ENCODE data around the gene PODN. TPM values are rescaled to one million over a fixed set of nuclear protein-coding genes. Genes with fewer than 3 reads are reported as not detected.

The PODN gene
- total and polyA plus RNA-seq, 5 donors = 36.5 to 62.4 (median 41.6) TPM

GRCh38 chr1:53082826-53083455 is 20.9 kb downstream of the PODN start:
- Histone ChIP-seq H3K27me3 (ENCODE audit: control insufficient read depth, insufficient read depth) (no peaks in the 10 kb centered on the region), H3K27ac (ENCODE audit: low read length) (no peak overlapping the region), H3K4me3 (ENCODE audit: low read length) (no peak overlapping the region), H3K4me1 (ENCODE audit: control insufficient read depth, insufficient read depth, low read length) (no peaks in the 10 kb centered on the region), H3K9me3 (ENCODE audit: control insufficient read depth, low read length) (no peaks in the 10 kb centered on the region)
- no peak for ATAC-seq
- intact Hi-C loops (cut with DNase I) = no loop called here
- 67% methylated on average over 13 of the region's 13 CpGs for WGBS
- peak in 1 of 3 donors; percentile 35 for DNase-seq

GRCh38 chr1:53083636-53084588 is 21.9 kb downstream of the PODN start:
- H3K27me3 ChIP-seq (ENCODE audit: control insufficient read depth, insufficient read depth) = no peaks in the 10 kb centered on the region
- ATAC-seq (no peak), DNase-seq (peak in 2 of 3 donors; percentile 47 to 53)
- no peak overlapping the region for H3K27ac ChIP-seq (ENCODE audit: low read length)
- WGBS = 66% methylated on average over 17 of the region's 17 CpGs
- H3K9me3 ChIP-seq (ENCODE audit: control insufficient read depth, low read length) = no peaks in the 10 kb centered on the region
- H3K4me3 ChIP-seq (ENCODE audit: low read length) = no peak overlapping the region
- no peaks in the 10 kb centered on the region for H3K4me1 ChIP-seq (ENCODE audit: control insufficient read depth, insufficient read depth, low read length)
- intact Hi-C loops (cut with DNase I) = no loop called here

- WGBS = 92% methylated on average over 8 of the region's 8 CpGs
- DNase-seq (peak in 1 of 3 donors; percentile 49), ATAC-seq (no peak)
- no peaks in the 10 kb centered on the region for H3K27me3 ChIP-seq (ENCODE audit: control insufficient read depth, insufficient read depth)
- no peak overlapping the region for H3K4me3 ChIP-seq (ENCODE audit: low read length)
- H3K9me3 ChIP-seq (ENCODE audit: control insufficient read depth, low read length) = no peaks in the 10 kb centered on the region
- H3K4me1 ChIP-seq (ENCODE audit: control insufficient read depth, insufficient read depth, low read length) = no peaks in the 10 kb centered on the region
- intact Hi-C loops (cut with DNase I) = no loop called here
- H3K27ac ChIP-seq (ENCODE audit: low read length) = no peak overlapping the region
These were observed 22.6 kb downstream of the PODN start for GRCh38 chr1:53084589-53084971.

GRCh38 chr1:53085405-53085804 is 23.4 kb downstream of the PODN start:
- no peak overlapping the region for H3K27ac ChIP-seq (ENCODE audit: low read length)
- no peaks in the 10 kb centered on the region for H3K9me3 ChIP-seq (ENCODE audit: control insufficient read depth, low read length)
- intact Hi-C loops (cut with DNase I) = no loop called here
- H3K27me3 ChIP-seq (ENCODE audit: control insufficient read depth, insufficient read depth) = no peaks in the 10 kb centered on the region
- no peaks in the 10 kb centered on the region for H3K4me1 ChIP-seq (ENCODE audit: control insufficient read depth, insufficient read depth, low read length)
- DNase-seq = no peak
- no peak overlapping the region for H3K4me3 ChIP-seq (ENCODE audit: low read length)
- 90% methylated on average over 8 of the region's 8 CpGs for WGBS
- no peak for ATAC-seq

GRCh38 chr1:53086491-53087070 is 24.6 kb downstream of the PODN start:
- no peak overlapping the region for H3K4me3 ChIP-seq (ENCODE audit: low read length)
- peaks cover 8% of the 10 kb centered on the region for H3K4me1 ChIP-seq (ENCODE audit: control insufficient read depth, insufficient read depth, low read length)
- H3K27me3 ChIP-seq (ENCODE audit: control insufficient read depth, insufficient read depth) = no peaks in the 10 kb centered on the region
- H3K27ac ChIP-seq (ENCODE audit: low read length) = no peak overlapping the region
- 68% methylated on average over 4 of the region's 4 CpGs for WGBS
- H3K9me3 ChIP-seq (ENCODE audit: control insufficient read depth, low read length) = no peaks in the 10 kb centered on the region
- intact Hi-C loops (cut with DNase I) = no loop called here
- DNase-seq (peak in 1 of 3 donors; percentile 31), ATAC-seq (no peak)

- DNase-seq = peak in 1 of 3 donors; percentile 50
- Histone ChIP-seq H3K27me3 (ENCODE audit: control insufficient read depth, insufficient read depth) (no peaks in the 10 kb centered on the region), H3K9me3 (ENCODE audit: control insufficient read depth, low read length) (no peaks in the 10 kb centered on the region), H3K4me3 (ENCODE audit: low read length) (no peak overlapping the region), H3K4me1 (ENCODE audit: control insufficient read depth, insufficient read depth, low read length) (peaks cover 8% of the 10 kb centered on the region), H3K27ac (ENCODE audit: low read length) (no peak overlapping the region)
- WGBS = 82% methylated on average over 27 of the region's 27 CpGs
- no peak for ATAC-seq
- intact Hi-C loops (cut with DNase I) = no loop called here
These were observed 25.6 kb downstream of the PODN start for GRCh38 chr1:53087332-53088285.

GRCh38 chr1:53088616-53089300 is 26.7 kb downstream of the PODN start:
- no peak overlapping the region for H3K27ac ChIP-seq (ENCODE audit: low read length)
- peaks cover 8% of the 10 kb centered on the region for H3K4me1 ChIP-seq (ENCODE audit: control insufficient read depth, insufficient read depth, low read length)
- H3K4me3 ChIP-seq (ENCODE audit: low read length) = no peak overlapping the region
- H3K9me3 ChIP-seq (ENCODE audit: control insufficient read depth, low read length) = no peaks in the 10 kb centered on the region
- WGBS = 81% methylated on average over 19 of the region's 19 CpGs
- DNase-seq = peak in 1 of 3 donors; percentile 59
- intact Hi-C loops (cut with DNase I) = no loop called here
- ATAC-seq = no peak
- no peaks in the 10 kb centered on the region for H3K27me3 ChIP-seq (ENCODE audit: control insufficient read depth, insufficient read depth)

GRCh38 chr1:53089478-53090226 is 27.6 kb downstream of the PODN start:
- ATAC-seq (no peak), DNase-seq (peak in 1 of 3 donors; percentile 60)
- no peak overlapping the region for H3K27ac ChIP-seq (ENCODE audit: low read length)
- WGBS = 79% methylated on average over 11 of the region's 11 CpGs
- intact Hi-C loops (cut with DNase I) = no loop called here
- H3K9me3 ChIP-seq (ENCODE audit: control insufficient read depth, low read length) = no peaks in the 10 kb centered on the region
- H3K27me3 ChIP-seq (ENCODE audit: control insufficient read depth, insufficient read depth) = no peaks in the 10 kb centered on the region
- H3K4me1 ChIP-seq (ENCODE audit: control insufficient read depth, insufficient read depth, low read length) = peaks cover 8% of the 10 kb centered on the region
- no peak overlapping the region for H3K4me3 ChIP-seq (ENCODE audit: low read length)

- H3K4me3 ChIP-seq (ENCODE audit: low read length) = no peak overlapping the region
These were observed 28.5 kb downstream of the PODN start for GRCh38 chr1:53090227-53091147.

More at GRCh38 chr1:53090227-53091147, 28.5 kb downstream of the PODN start:
- 78% methylated on average over 37 of the region's 37 CpGs for WGBS
- DNase-seq = peak; percentile 78 to 93 (median 86)
- H3K4me1 ChIP-seq (ENCODE audit: control insufficient read depth, insufficient read depth, low read length) = peaks cover 8% of the 10 kb centered on the region
- intact Hi-C loops (cut with DNase I) = no loop called here
- no peaks in the 10 kb centered on the region for H3K9me3 ChIP-seq (ENCODE audit: control insufficient read depth, low read length)
- ATAC-seq = peak; percentile 44 to 53
- no peak overlapping the region for H3K27ac ChIP-seq (ENCODE audit: low read length)
- H3K27me3 ChIP-seq (ENCODE audit: control insufficient read depth, insufficient read depth) = no peaks in the 10 kb centered on the region
